MM.1S (cell line): ENCODE measurements around the gene RBFOX2.

Experiments used
- EZH2 ChIP-seq: fragments of 300-600 bp; sonication (generic); optimal IDR thresholded peaks from 2 replicates; pipeline ENCODE3; 2017; ENCODE audit warnings: low read depth, mild to moderate bottlenecking, antibody characterized with exemption, low read length, mixed read lengths
- TF ChIP-seq, protein P1 (sequence below): fragments of 300-600 bp; sonication (generic); IDR thresholded peaks from 2 replicates; pipeline ENCODE4 v1.5.1; 2016; ENCODE audit warnings: antibody characterized with exemption, low read length, mixed read lengths

DNA sequence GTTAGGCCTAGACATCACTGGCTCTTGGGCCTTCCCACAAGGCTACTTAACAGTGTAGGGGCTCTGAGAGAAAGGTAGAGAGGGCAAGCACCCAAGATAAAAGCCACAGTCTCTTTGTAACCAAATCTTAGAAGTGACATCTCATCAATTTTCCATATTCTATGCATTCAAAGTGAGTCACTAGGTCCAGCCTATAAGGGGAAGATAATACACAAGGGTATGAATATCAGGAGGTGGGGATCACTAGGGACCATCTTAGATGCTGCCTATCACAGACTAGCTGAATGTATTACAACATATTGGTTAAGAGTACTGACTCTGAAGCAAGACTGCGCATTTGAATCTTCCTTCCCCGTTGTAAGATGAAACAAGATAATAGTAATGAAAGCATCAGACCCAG is 144.1 kb downstream of the RBFOX2 start:
- TF ChIP-seq, protein P1, sequence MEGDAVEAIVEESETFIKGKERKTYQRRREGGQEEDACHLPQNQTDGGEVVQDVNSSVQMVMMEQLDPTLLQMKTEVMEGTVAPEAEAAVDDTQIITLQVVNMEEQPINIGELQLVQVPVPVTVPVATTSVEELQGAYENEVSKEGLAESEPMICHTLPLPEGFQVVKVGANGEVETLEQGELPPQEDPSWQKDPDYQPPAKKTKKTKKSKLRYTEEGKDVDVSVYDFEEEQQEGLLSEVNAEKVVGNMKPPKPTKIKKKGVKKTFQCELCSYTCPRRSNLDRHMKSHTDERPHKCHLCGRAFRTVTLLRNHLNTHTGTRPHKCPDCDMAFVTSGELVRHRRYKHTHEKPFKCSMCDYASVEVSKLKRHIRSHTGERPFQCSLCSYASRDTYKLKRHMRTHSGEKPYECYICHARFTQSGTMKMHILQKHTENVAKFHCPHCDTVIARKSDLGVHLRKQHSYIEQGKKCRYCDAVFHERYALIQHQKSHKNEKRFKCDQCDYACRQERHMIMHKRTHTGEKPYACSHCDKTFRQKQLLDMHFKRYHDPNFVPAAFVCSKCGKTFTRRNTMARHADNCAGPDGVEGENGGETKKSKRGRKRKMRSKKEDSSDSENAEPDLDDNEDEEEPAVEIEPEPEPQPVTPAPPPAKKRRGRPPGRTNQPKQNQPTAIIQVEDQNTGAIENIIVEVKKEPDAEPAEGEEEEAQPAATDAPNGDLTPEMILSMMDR = no peak
- no peak for TF ChIP-seq EZH2
